Ascending aorta (tissue), 2 donors: Measurements from ENCODE around the gene PACSIN3. TPM values are rescaled to one million over a fixed set of nuclear protein-coding genes. Genes with fewer than 3 reads are reported as not detected.

Source experiments
- DNase-seq, 2 donors: peaks; one replicate each; pipeline ENCODE4 v3.0.0-alpha.2; 2019; ENCODE audit warnings: low spot score in 2 of 2
- H3K27ac ChIP-seq, 2 donors: fragments of 200-600 bp; sonication (generic); one replicate each; pipeline ENCODE4 v1.5.1; 2016 to 2017; ENCODE audit warnings: mild to moderate bottlenecking in 1 of 2
- H3K27me3 ChIP-seq: fragments of 200-600 bp; sonication (generic); one replicate; pipeline ENCODE4 v1.5.1; 2017
- H3K36me3 ChIP-seq, 2 donors: fragments of 200-600 bp; sonication (generic); one replicate each; pipeline ENCODE4 v1.5.1; 2016
- H3K4me1 ChIP-seq, 2 donors: fragments of 200-600 bp; sonication (generic); one replicate each; pipeline ENCODE4 v1.5.1; 2016 to 2017; ENCODE audit warnings: mild to moderate bottlenecking in 1 of 2
- H3K4me3 ChIP-seq, 2 donors: fragments of 200-600 bp; sonication (generic); one replicate each; pipeline ENCODE4 v1.5.1; 2016 to 2017; ENCODE audit warnings: mild to moderate bottlenecking in 1 of 2
- H3K9me3 ChIP-seq, 2 donors: fragments of 200-600 bp; sonication (generic); one replicate each; pipeline ENCODE4 v1.5.1; 2016
- intact Hi-C: fragments of 100-400 bp; cut with DNase I; formaldehyde crosslinking; loops from one replicate; pipeline ENCODE4 v1.15.1; 2023
- total RNA-seq: library from RNA; depleted of rRNA; stranded (reverse); fragments of >200 nt; gene quantifications from one replicate; pipeline ENCODE4 v1.1.0, GENCODE V29; 2016
- TF ChIP-seq, protein P1 (sequence below), 3 experiments: fragments of 200-600 bp in 2 of 3; fragments of 450-650 bp in 1 of 3; sonication (generic) in 2 of 3; IDR thresholded peaks; one replicate each; pipeline ENCODE4 v1.5.1; 2016 to 2019; ENCODE audit warnings: antibody characterized with exemption in 3 of 3, mild to moderate bottlenecking in 1 of 3, moderate library complexity in 1 of 3

The PACSIN3 gene
- total RNA-seq, 1 donor from 2014 or later = 32.7 TPM

DNA sequence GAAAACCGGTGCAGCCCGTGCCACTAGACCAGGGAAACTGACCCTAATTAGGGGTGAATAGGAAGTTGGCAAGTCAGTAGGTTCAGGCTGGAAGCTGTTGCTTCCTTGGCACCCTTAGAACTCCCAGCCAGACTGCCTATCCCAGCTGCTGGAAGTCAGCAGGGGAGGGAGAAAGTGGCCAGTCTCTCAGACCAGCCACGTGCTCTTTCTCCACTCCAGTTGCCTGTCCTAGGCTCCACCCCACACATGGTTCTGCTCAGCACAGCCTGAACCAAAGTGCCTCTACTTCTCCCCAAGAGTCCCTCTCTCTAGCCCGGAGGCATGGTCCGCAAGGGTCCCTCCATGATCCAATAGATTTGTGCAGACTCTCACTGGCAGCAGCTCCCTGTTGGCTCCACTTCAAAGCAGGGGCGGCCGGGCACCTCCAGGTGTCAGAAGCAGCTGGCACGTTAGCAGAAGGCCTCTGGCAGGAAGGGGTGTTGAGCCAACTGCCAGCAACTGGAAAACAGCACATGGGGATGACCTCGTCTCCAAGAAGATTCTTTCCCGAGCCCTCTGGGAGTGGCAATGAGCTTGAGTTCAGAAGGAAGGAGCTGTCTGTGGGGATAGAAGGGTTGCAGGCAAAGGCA, 37.2 kb downstream of the PACSIN3 start:
- intact Hi-C loops = no loop called here
- Histone ChIP-seq H3K4me1 (no peaks in the 10 kb centered on the region), H3K4me3 (no peak overlapping the region), H3K27me3 (no peaks in the 10 kb centered on the region), H3K27ac (no peak overlapping the region), H3K36me3 (no peaks in the 10 kb centered on the region), H3K9me3 (no peaks in the 10 kb centered on the region)
- DNase-seq = no peak
- TF ChIP-seq, protein P1, sequence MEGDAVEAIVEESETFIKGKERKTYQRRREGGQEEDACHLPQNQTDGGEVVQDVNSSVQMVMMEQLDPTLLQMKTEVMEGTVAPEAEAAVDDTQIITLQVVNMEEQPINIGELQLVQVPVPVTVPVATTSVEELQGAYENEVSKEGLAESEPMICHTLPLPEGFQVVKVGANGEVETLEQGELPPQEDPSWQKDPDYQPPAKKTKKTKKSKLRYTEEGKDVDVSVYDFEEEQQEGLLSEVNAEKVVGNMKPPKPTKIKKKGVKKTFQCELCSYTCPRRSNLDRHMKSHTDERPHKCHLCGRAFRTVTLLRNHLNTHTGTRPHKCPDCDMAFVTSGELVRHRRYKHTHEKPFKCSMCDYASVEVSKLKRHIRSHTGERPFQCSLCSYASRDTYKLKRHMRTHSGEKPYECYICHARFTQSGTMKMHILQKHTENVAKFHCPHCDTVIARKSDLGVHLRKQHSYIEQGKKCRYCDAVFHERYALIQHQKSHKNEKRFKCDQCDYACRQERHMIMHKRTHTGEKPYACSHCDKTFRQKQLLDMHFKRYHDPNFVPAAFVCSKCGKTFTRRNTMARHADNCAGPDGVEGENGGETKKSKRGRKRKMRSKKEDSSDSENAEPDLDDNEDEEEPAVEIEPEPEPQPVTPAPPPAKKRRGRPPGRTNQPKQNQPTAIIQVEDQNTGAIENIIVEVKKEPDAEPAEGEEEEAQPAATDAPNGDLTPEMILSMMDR (IDR thresholded peaks at IDR 0.05) = no peak

GRCh38 chr11:47148270-47148669, 38.0 kb downstream of the PACSIN3 start:
- TF ChIP-seq, protein P1 (IDR thresholded peaks at IDR 0.05) = no peak
- intact Hi-C loops = no loop called here
- no peaks in the 10 kb centered on the region for H3K9me3 ChIP-seq
- no peak for DNase-seq
- H3K4me3 ChIP-seq = no peak overlapping the region
- no peaks in the 10 kb centered on the region for H3K36me3 ChIP-seq
- H3K27me3 ChIP-seq = no peaks in the 10 kb centered on the region
- no peak overlapping the region for H3K27ac ChIP-seq
- H3K4me1 ChIP-seq = no peaks in the 10 kb centered on the region

GRCh38 chr11:47147681-47148080, 38.6 kb downstream of the PACSIN3 start:
- H3K27me3 ChIP-seq = no peaks in the 10 kb centered on the region
- intact Hi-C loops = no loop called here
- no peak for DNase-seq
- H3K36me3 ChIP-seq = no peaks in the 10 kb centered on the region
- TF ChIP-seq, protein P1 (IDR thresholded peaks at IDR 0.05) = no peak
- H3K4me3 ChIP-seq = no peak overlapping the region
- H3K9me3 ChIP-seq = no peaks in the 10 kb centered on the region
- H3K4me1 ChIP-seq = no peaks in the 10 kb centered on the region
- no peak overlapping the region for H3K27ac ChIP-seq

- H3K4me1 ChIP-seq = no peaks in the 10 kb centered on the region
- no peaks in the 10 kb centered on the region for H3K9me3 ChIP-seq
- H3K27me3 ChIP-seq = no peaks in the 10 kb centered on the region
- no peak overlapping the region for H3K27ac ChIP-seq
- no peak overlapping the region for H3K4me3 ChIP-seq
- H3K36me3 ChIP-seq = no peaks in the 10 kb centered on the region
- TF ChIP-seq, protein P1 (IDR thresholded peaks at IDR 0.05) = no peak
- intact Hi-C loops = no loop called here
- no peak for DNase-seq
Observed at GRCh38 chr11:47147250-47147649, 39.0 kb downstream of the PACSIN3 start.

GRCh38 chr11:47144541-47144940, 41.7 kb downstream of the PACSIN3 start:
- TF ChIP-seq, protein P1 (IDR thresholded peaks at IDR 0.05) = no peak
- intact Hi-C loops = no loop called here
- DNase-seq = no peak
- Histone ChIP-seq H3K9me3 (no peaks in the 10 kb centered on the region), H3K27ac (no peak overlapping the region), H3K36me3 (no peaks in the 10 kb centered on the region), H3K27me3 (no peaks in the 10 kb centered on the region), H3K4me3 (no peak overlapping the region), H3K4me1 (no peaks in the 10 kb centered on the region)

DNA sequence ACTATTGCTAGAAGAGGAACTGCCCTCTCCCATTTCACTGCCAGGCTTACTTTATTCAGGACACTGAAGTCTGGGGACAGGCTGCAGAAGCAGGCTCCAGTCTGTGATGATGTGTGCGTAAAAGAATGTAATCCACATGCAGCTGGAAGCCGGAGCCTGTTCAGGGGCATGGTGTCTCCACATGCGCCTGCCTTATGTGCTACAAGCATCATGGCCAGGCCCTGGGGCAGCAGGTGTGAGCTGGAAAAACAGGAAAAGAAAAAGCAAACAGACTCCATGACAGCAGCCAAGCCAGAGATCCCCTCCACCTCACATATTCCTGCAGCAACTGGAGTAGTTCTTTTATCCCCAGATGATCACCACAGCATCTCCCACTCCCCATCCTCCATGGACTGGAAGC, 42.9 kb downstream of the PACSIN3 start:
- H3K27me3 ChIP-seq = no peaks in the 10 kb centered on the region
- no peaks in the 10 kb centered on the region for H3K9me3 ChIP-seq
- H3K4me3 ChIP-seq = no peak overlapping the region
- DNase-seq = no peak
- TF ChIP-seq, protein P1 (IDR thresholded peaks at IDR 0.05) = no peak
- intact Hi-C loops = no loop called here
- H3K27ac ChIP-seq = no peak overlapping the region
- no peaks in the 10 kb centered on the region for H3K36me3 ChIP-seq
- H3K4me1 ChIP-seq = no peaks in the 10 kb centered on the region
